C4-2B (cell line): ENCODE results near the gene POLR1C.

Source experiments
- ZFX ChIP-seq: fragments of 450-650 bp; IDR thresholded peaks from 2 replicates; pipeline ENCODE4 v1.6.1; 2017
- TF ChIP-seq, protein P1 (sequence below): fragments of 450-650 bp; conservative IDR thresholded peaks from 2 replicates; pipeline ENCODE4 v1.5.1; 2017; ENCODE audit warnings: mild to moderate bottlenecking

DNA sequence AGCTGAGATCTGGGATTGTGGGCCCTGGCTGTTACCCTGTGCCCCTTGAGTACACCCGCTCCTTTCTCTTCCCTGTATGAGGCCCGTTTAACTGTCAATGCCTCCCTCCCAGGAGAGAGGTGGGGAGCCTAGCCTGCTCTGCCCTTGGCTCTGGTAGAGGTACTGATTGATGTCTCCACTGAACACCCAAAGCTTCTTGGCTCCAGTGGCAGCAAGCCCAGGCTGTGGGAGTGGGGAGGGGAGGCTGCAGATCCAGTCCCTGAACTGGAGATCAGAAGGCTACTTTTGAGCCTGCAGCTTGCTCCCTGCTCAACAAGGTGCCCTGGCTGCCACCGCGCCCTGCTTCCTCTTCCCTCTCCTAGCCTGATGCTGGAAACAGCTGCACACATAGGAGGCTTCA, 14.2 kb upstream of the POLR1C start:
- TF ChIP-seq, protein P1, sequence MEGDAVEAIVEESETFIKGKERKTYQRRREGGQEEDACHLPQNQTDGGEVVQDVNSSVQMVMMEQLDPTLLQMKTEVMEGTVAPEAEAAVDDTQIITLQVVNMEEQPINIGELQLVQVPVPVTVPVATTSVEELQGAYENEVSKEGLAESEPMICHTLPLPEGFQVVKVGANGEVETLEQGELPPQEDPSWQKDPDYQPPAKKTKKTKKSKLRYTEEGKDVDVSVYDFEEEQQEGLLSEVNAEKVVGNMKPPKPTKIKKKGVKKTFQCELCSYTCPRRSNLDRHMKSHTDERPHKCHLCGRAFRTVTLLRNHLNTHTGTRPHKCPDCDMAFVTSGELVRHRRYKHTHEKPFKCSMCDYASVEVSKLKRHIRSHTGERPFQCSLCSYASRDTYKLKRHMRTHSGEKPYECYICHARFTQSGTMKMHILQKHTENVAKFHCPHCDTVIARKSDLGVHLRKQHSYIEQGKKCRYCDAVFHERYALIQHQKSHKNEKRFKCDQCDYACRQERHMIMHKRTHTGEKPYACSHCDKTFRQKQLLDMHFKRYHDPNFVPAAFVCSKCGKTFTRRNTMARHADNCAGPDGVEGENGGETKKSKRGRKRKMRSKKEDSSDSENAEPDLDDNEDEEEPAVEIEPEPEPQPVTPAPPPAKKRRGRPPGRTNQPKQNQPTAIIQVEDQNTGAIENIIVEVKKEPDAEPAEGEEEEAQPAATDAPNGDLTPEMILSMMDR: no peak
- no peak for TF ChIP-seq ZFX
